ENCODE data around the gene CXCL5.

- no peak for TF ChIP-seq POLR2A (IDR thresholded peaks at IDR 0.05; ENCODE audit: low read length)
- TF ChIP-seq GATA1 (IDR thresholded peaks at IDR 0.05; ENCODE audit: low read depth, low read length) = no peak
These were observed 15.9 kb upstream of the CXCL5 start for GRCh38 chr4:74014332-74014731.

Measured in erythroblast (primary cell).